ENCODE measurements around the gene NDUFS2. TPM values are rescaled to one million over a fixed set of nuclear protein-coding genes. Genes with fewer than 3 reads are reported as not detected.

Gene NDUFS2
- total RNA-seq, 1 experiment from 2014 or later: 123 TPM

DNA sequence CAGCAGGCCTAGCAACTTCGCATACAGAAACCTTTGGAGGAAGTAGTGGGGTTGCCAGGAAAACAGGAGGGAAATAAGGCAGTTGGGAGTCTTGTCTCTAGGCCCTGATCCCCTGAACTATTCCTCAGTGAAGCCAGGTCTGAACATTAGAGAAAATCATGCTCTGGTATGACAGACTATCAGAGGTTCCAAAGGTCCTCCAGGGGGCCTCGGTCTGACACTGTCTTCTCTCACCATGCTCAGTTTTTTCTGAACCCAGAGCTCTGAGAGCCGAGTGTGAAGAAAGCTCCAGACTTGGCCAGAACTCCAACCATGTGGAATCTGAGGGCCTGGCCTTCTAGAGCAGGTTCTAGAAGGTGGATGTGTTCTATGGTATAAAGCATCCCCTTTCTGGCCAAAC lies 27.7 kb downstream of the NDUFS2 start:
- H3K4me3 ChIP-seq (ENCODE audit: low read depth, low read length, poor library complexity, severe bottlenecking): no peak overlapping the region
- DNase-seq (ENCODE audit: low spot score): no peak
- no peak overlapping the region for H3K27ac ChIP-seq (ENCODE audit: low read depth, low read length, poor library complexity, severe bottlenecking)
- H3K9me3 ChIP-seq (ENCODE audit: low read depth, low read length, poor library complexity, severe bottlenecking): no peaks in the 10 kb centered on the region
- H3K27me3 ChIP-seq (replicated peaks; ENCODE audit: insufficient read depth, low read depth, low read length, poor library complexity): no peaks in the 10 kb centered on the region
- peaks cover 18% of the 10 kb centered on the region for H3K4me1 ChIP-seq (ENCODE audit: insufficient read depth, low read length, poor library complexity, severe bottlenecking)
- ChIA-PET CTCF (interaction anchor here (0.9 to 1.3 kb wide), 2 partner anchors 62 to 152 kb away, joined by 4 read pairs; no protein-coding TSS in a partner anchor), POLR2A (ENCODE audit: low non-redundant PET) (no interaction called here)
- H3K36me3 ChIP-seq (ENCODE audit: insufficient read depth, low read length, poor library complexity, severe bottlenecking): peaks cover 16% of the 10 kb centered on the region
- TF ChIP-seq, protein P1, sequence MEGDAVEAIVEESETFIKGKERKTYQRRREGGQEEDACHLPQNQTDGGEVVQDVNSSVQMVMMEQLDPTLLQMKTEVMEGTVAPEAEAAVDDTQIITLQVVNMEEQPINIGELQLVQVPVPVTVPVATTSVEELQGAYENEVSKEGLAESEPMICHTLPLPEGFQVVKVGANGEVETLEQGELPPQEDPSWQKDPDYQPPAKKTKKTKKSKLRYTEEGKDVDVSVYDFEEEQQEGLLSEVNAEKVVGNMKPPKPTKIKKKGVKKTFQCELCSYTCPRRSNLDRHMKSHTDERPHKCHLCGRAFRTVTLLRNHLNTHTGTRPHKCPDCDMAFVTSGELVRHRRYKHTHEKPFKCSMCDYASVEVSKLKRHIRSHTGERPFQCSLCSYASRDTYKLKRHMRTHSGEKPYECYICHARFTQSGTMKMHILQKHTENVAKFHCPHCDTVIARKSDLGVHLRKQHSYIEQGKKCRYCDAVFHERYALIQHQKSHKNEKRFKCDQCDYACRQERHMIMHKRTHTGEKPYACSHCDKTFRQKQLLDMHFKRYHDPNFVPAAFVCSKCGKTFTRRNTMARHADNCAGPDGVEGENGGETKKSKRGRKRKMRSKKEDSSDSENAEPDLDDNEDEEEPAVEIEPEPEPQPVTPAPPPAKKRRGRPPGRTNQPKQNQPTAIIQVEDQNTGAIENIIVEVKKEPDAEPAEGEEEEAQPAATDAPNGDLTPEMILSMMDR (conservative IDR thresholded peaks at IDR 0.05; ENCODE audit: low read depth, low read length): 0 out of 2 replicates have a peak, but pooled peaks have one; percentile 16
- TF ChIP-seq EZH2 (IDR thresholded peaks at IDR 0.05; ENCODE audit: borderline replicate concordance, low read depth, low read length, poor library complexity, severe bottlenecking): no peak
- intact Hi-C loops (cut with micrococcal nuclease; ENCODE audit: unreplicated experiment): loop anchor here (5.0 kb wide), 1 partner anchor 152 kb away; no protein-coding TSS in a partner anchor
- TSS peak; percentile 5 for BruUV-seq (replicated peaks)

DNA sequence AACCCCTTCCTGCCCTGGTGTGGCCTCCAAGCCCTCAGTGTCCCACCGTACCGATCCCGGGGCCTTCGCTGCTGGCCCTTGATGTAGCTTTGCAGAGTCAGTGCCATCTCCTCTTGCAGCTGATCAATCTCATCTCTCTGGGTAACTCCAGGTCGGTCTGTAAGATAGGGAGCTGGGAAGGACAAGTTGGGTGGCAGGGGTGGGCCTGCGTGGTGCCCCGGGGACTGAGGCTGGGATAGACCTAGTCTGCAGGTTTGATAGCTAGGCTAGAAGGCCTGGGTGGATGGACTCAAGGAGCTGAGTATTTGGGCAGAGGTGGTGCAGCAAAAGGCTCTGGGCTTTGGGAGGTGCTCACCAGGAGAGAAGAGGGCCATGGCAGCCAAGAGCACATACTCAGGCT lies 28.6 kb downstream of the NDUFS2 start:
- CTCF ChIA-PET: interaction anchor here (0.6 to 0.9 kb wide), 2 partner anchors 61 kb away, joined by 3 to 4 read pairs; no protein-coding TSS in a partner anchor

DNA sequence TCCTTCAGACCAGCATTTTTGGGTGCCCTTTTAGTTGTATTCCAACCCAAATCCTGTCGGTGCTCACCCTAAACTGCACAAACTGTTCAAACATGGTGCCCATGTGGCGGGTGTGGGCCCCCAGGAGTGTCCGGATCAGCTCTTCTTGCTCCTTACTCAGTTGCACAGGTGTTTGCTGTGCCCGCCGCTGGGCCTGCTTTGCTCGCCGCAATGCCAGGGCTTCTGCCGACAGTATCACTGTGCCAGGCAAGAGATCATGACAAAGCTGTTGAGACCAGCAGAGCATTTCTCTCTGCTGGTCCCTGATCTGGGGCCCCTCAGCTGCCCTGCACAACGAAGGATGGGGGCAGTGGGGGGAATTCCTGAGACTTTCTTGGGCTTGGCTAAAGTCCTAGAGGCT lies 30.9 kb downstream of the NDUFS2 start:
- H3K9me3 ChIP-seq (ENCODE audit: low read depth, low read length, poor library complexity, severe bottlenecking): no peaks in the 10 kb centered on the region
- ChIA-PET POLR2A (ENCODE audit: low non-redundant PET) (no interaction called here), CTCF (no interaction called here)
- DNase-seq (ENCODE audit: low spot score): no peak
- no peak overlapping the region for H3K27ac ChIP-seq (ENCODE audit: low read depth, low read length, poor library complexity, severe bottlenecking)
- BruUV-seq (replicated peaks): no TSS peak
- no peaks in the 10 kb centered on the region for H3K4me1 ChIP-seq (ENCODE audit: insufficient read depth, low read length, poor library complexity, severe bottlenecking)
- peaks cover 16% of the 10 kb centered on the region for H3K36me3 ChIP-seq (ENCODE audit: insufficient read depth, low read length, poor library complexity, severe bottlenecking)
- intact Hi-C loops (cut with micrococcal nuclease; ENCODE audit: unreplicated experiment): no loop called here
- no peak overlapping the region for H3K4me3 ChIP-seq (ENCODE audit: low read depth, low read length, poor library complexity, severe bottlenecking)
- TF ChIP-seq, protein P1 (conservative IDR thresholded peaks at IDR 0.05; ENCODE audit: low read depth, low read length): no peak
- TF ChIP-seq EZH2 (IDR thresholded peaks at IDR 0.05; ENCODE audit: borderline replicate concordance, low read depth, low read length, poor library complexity, severe bottlenecking): no peak
- no peaks in the 10 kb centered on the region for H3K27me3 ChIP-seq (replicated peaks; ENCODE audit: insufficient read depth, low read depth, low read length, poor library complexity)

More for the DNA sequence above, 28.6 kb downstream of the NDUFS2 start:
- no peak for DNase-seq (ENCODE audit: low spot score)
- peaks cover 16% of the 10 kb centered on the region for H3K36me3 ChIP-seq (ENCODE audit: insufficient read depth, low read length, poor library complexity, severe bottlenecking)
- TF ChIP-seq, protein P1 (conservative IDR thresholded peaks at IDR 0.05; ENCODE audit: low read depth, low read length): no peak
- no peak for TF ChIP-seq EZH2 (IDR thresholded peaks at IDR 0.05; ENCODE audit: borderline replicate concordance, low read depth, low read length, poor library complexity, severe bottlenecking)
- intact Hi-C loops (cut with micrococcal nuclease; ENCODE audit: unreplicated experiment): no loop called here
- no TSS peak for BruUV-seq (replicated peaks)
- H3K27ac ChIP-seq (ENCODE audit: low read depth, low read length, poor library complexity, severe bottlenecking): no peak overlapping the region
- H3K27me3 ChIP-seq (replicated peaks; ENCODE audit: insufficient read depth, low read depth, low read length, poor library complexity): no peaks in the 10 kb centered on the region
- POLR2A ChIA-PET (ENCODE audit: low non-redundant PET): no interaction called here
- peaks cover 12% of the 10 kb centered on the region for H3K4me1 ChIP-seq (ENCODE audit: insufficient read depth, low read length, poor library complexity, severe bottlenecking)
- no peaks in the 10 kb centered on the region for H3K9me3 ChIP-seq (ENCODE audit: low read depth, low read length, poor library complexity, severe bottlenecking)
- H3K4me3 ChIP-seq (ENCODE audit: low read depth, low read length, poor library complexity, severe bottlenecking): no peak overlapping the region

Measured in A673 (cell line).